DND-41 (cell line): ENCODE measurements around the gene PTPRN2.
A peak's percentile ranks its signal among the peaks of the same experiment; 100 is the strongest.

Experiments
- ATAC-seq: fragments of 200-7000 bp; cut with Tn5 transposase; 3 replicates; pipeline ENCODE4 v1.9.1; 2021; ENCODE audit warnings: low read depth; ENCODE audit not compliant: insufficient read depth
- DNase-seq: peaks from one replicate; pipeline ENCODE4 v3.0.0-alpha.2; 2020
- H2AFZ ChIP-seq: 2 replicates; pipeline ENCODE4 v1.6.0; 2012; ENCODE audit warnings: low read depth, low read length
- H3K27ac ChIP-seq: 2 replicates; pipeline ENCODE4 v1.5.1; 2012; ENCODE audit warnings: low read length, inconsistent platforms
- H3K27me3 ChIP-seq: fragments of 200-600 bp; sonication (generic); 2 replicates; pipeline ENCODE4 v1.6.0; 2012; ENCODE audit warnings: low read length, mild to moderate bottlenecking, inconsistent platforms; ENCODE audit not compliant: insufficient read depth, poor library complexity
- H3K36me3 ChIP-seq: 2 replicates; pipeline ENCODE4 v1.5.1; 2012; ENCODE audit warnings: low read length, inconsistent platforms; ENCODE audit not compliant: insufficient read depth
- H3K4me1 ChIP-seq: 2 replicates; pipeline ENCODE4 v1.5.1; 2012; ENCODE audit warnings: mild to moderate bottlenecking, low read length; ENCODE audit not compliant: insufficient read depth
- H3K4me2 ChIP-seq: 2 replicates; pipeline ENCODE4 v1.6.0; 2012; ENCODE audit warnings: mild to moderate bottlenecking, moderate library complexity, low read length, inconsistent platforms; ENCODE audit not compliant: insufficient read depth
- H3K4me3 ChIP-seq, 2 experiments: fragments of 200-600 bp in 1 of 2; shearing (Covaris generic) in 1 of 2; 2 replicates each; pipeline ENCODE4 v1.5.1; 2012 to 2016; ENCODE audit warnings: inconsistent platforms in 2 of 2, low read length in 2 of 2, mild to moderate bottlenecking in 2 of 2, low read depth in 1 of 2, moderate library complexity in 1 of 2
- H3K79me2 ChIP-seq: 2 replicates; pipeline ENCODE4 v1.6.0; 2012; ENCODE audit warnings: low read length, inconsistent platforms; ENCODE audit not compliant: insufficient read depth
- H3K9ac ChIP-seq: 2 replicates; pipeline ENCODE4 v1.6.0; 2012; ENCODE audit warnings: low read depth, mild to moderate bottlenecking, inconsistent platforms, low read length, moderate library complexity
- H3K9me3 ChIP-seq: 2 replicates; pipeline ENCODE4 v1.5.1; 2012; ENCODE audit warnings: low read length, moderate library complexity, mild to moderate bottlenecking, inconsistent platforms; ENCODE audit not compliant: insufficient read depth, severe bottlenecking
- H4K20me1 ChIP-seq: 2 replicates; pipeline ENCODE4 v1.6.0; 2012; ENCODE audit warnings: low read length; ENCODE audit not compliant: insufficient read depth
- EZH2 ChIP-seq: IDR thresholded peaks from 3 replicates; pipeline ENCODE4 v1.6.1; 2012; ENCODE audit warnings: borderline replicate concordance, low read depth, mild to moderate bottlenecking, moderate library complexity, low read length, inconsistent platforms; ENCODE audit not compliant: severe bottlenecking
- TF ChIP-seq, protein P1 (sequence below): IDR thresholded peaks from 2 replicates; pipeline ENCODE4 v1.5.1; 2012; ENCODE audit warnings: borderline replicate concordance, low read length, moderate library complexity, mild to moderate bottlenecking; ENCODE audit not compliant: poor library complexity, severe bottlenecking; ENCODE audit errors: extremely low read depth

PTPRN2 gene

GRCh38 chr7:157630301-157630853, 957.2 kb downstream of the PTPRN2 start:
- peaks cover 62% of the 10 kb centered on the region for H3K4me1 ChIP-seq
- peak overlapping the region; percentile 51 for H3K27ac ChIP-seq
- no peak overlapping the region; the same call in 1 of the 2 replicates for H3K4me2 ChIP-seq
- H4K20me1 ChIP-seq: no peaks in the 10 kb centered on the region; the same call in 1 of the 2 replicates
- ATAC-seq (no peak), DNase-seq (no peak)
- no peaks in the 10 kb centered on the region for H3K9me3 ChIP-seq
- no peaks in the 10 kb centered on the region for H3K27me3 ChIP-seq
- H3K9ac ChIP-seq: no peak overlapping the region
- TF ChIP-seq, protein P1, sequence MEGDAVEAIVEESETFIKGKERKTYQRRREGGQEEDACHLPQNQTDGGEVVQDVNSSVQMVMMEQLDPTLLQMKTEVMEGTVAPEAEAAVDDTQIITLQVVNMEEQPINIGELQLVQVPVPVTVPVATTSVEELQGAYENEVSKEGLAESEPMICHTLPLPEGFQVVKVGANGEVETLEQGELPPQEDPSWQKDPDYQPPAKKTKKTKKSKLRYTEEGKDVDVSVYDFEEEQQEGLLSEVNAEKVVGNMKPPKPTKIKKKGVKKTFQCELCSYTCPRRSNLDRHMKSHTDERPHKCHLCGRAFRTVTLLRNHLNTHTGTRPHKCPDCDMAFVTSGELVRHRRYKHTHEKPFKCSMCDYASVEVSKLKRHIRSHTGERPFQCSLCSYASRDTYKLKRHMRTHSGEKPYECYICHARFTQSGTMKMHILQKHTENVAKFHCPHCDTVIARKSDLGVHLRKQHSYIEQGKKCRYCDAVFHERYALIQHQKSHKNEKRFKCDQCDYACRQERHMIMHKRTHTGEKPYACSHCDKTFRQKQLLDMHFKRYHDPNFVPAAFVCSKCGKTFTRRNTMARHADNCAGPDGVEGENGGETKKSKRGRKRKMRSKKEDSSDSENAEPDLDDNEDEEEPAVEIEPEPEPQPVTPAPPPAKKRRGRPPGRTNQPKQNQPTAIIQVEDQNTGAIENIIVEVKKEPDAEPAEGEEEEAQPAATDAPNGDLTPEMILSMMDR: no peak
- no peak for TF ChIP-seq EZH2
- peaks cover 72% of the 10 kb centered on the region for H3K36me3 ChIP-seq
- H3K4me3 ChIP-seq: no peak overlapping the region
- no peak overlapping the region for H2AFZ ChIP-seq
- H3K79me2 ChIP-seq: peaks cover 55% of the 10 kb centered on the region

GRCh38 chr7:157628456-157628855, 959.2 kb downstream of the PTPRN2 start:
- peak overlapping the region; percentile 36 for H3K4me2 ChIP-seq
- TF ChIP-seq, protein P1: no peak
- no peak for TF ChIP-seq EZH2

DNA sequence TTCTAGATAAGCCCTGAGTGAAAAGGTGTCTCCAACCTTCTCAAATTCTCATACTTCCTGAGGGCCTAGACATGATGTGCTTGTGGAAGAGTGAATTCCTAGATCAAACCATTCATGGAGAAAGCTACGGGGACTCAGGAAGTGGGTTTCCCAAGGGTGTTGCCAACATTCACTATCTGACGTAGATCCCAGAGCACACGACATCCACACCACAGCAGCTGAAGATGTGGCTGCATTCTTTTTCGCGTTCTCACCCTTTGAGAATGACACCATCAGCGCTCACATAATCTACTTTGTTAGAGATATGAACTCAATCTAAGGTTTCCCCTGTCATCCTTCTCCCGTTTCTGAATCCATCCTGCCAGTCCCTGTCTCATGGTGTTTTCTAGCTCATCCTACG, 960.0 kb downstream of the PTPRN2 start:
- DNase-seq (no peak), ATAC-seq (no peak)
- TF ChIP-seq, protein P1: no peak
- TF ChIP-seq EZH2: no peak
- Histone ChIP-seq H3K4me3 (no peak overlapping the region), H3K27ac (peak overlapping the region; percentile 91), H3K9me3 (no peaks in the 10 kb centered on the region), H3K4me1 (peaks cover 89% of the 10 kb centered on the region), H3K9ac (peak overlapping the region; percentile 40), H4K20me1 (peaks cover 1% of the 10 kb centered on the region; the same call in 1 of the 2 replicates), H3K36me3 (peaks cover 57% of the 10 kb centered on the region), H3K79me2 (peaks cover 51% of the 10 kb centered on the region), H3K4me2 (peak overlapping the region; percentile 36), H2AFZ (no peak overlapping the region), H3K27me3 (no peaks in the 10 kb centered on the region)

More at GRCh38 chr7:157628456-157628855, 959.2 kb downstream of the PTPRN2 start:
- H3K4me1 ChIP-seq: peaks cover 81% of the 10 kb centered on the region
- H3K36me3 ChIP-seq: peaks cover 61% of the 10 kb centered on the region
- peak overlapping the region in 1 of 2 experiments; percentile 0; a peak in 1 of 4 replicates for H3K4me3 ChIP-seq
- no peaks in the 10 kb centered on the region for H3K27me3 ChIP-seq
- H3K9ac ChIP-seq: no peak overlapping the region
- H3K9me3 ChIP-seq: no peaks in the 10 kb centered on the region
- no peaks in the 10 kb centered on the region; the same call in 1 of the 2 replicates for H4K20me1 ChIP-seq
- H2AFZ ChIP-seq: no peak overlapping the region
- DNase-seq: no peak
- peaks cover 53% of the 10 kb centered on the region for H3K79me2 ChIP-seq
- peak overlapping the region; percentile 91 for H3K27ac ChIP-seq
- no peak for ATAC-seq
